HG02970 (cell line): ENCODE measurements around the gene UQCRC1.

Source experiments
- ATAC-seq: cut with Tn5 transposase; IDR thresholded peaks from one replicate; pipeline ENCODE4 v1.9.1; 2021; ENCODE audit warnings: mild to moderate bottlenecking, moderate library complexity, moderate number of reproducible peaks; ENCODE audit not compliant: unreplicated experiment, low FRiP score

UQCRC1 gene

GRCh38 chr3:48609088-48610005 is at the start of gene UQCRC1:
Gene UQCRC1, minus strand, starts transcription at chr3:48609646. Its CDS starts 26 bp downstream, at chr3:48609620.
- peak; percentile 97 for ATAC-seq

- no peak for ATAC-seq
Observed at GRCh38 chr3:48656841-48657281, 47.4 kb upstream of the UQCRC1 start.

GRCh38 chr3:48656061-48656840 is 46.8 kb upstream of the UQCRC1 start:
- ATAC-seq: no peak

GRCh38 chr3:48655606-48656005 is 46.2 kb upstream of the UQCRC1 start:
- ATAC-seq: no peak

GRCh38 chr3:48655063-48655462 is 45.6 kb upstream of the UQCRC1 start:
- no peak for ATAC-seq

GRCh38 chr3:48652923-48653715 is 43.7 kb upstream of the UQCRC1 start:
- ATAC-seq: no peak

- ATAC-seq: no peak
Observed at GRCh38 chr3:48651771-48652170, 42.3 kb upstream of the UQCRC1 start.

GRCh38 chr3:48650723-48651122 is 41.3 kb upstream of the UQCRC1 start:
- ATAC-seq: no peak

- ATAC-seq: no peak
Observed at GRCh38 chr3:48648188-48648850, 38.9 kb upstream of the UQCRC1 start.

- ATAC-seq: no peak
Observed at GRCh38 chr3:48647714-48648113, 38.3 kb upstream of the UQCRC1 start.

GRCh38 chr3:48644898-48645760 is 35.7 kb upstream of the UQCRC1 start:
- ATAC-seq: no peak

- no peak for ATAC-seq
Observed at GRCh38 chr3:48642605-48643004, 33.2 kb upstream of the UQCRC1 start.

- ATAC-seq: no peak
Observed at GRCh38 chr3:48641396-48641795, 31.9 kb upstream of the UQCRC1 start.

GRCh38 chr3:48639944-48640606 is 30.6 kb upstream of the UQCRC1 start:
- ATAC-seq: no peak

- no peak for ATAC-seq
Observed at GRCh38 chr3:48637305-48637704, 27.9 kb upstream of the UQCRC1 start.

GRCh38 chr3:48636149-48636655 is 26.8 kb upstream of the UQCRC1 start:
- no peak for ATAC-seq

- ATAC-seq: peak; percentile 85
Observed at GRCh38 chr3:48635222-48636021, 26.0 kb upstream of the UQCRC1 start, which contains the start of gene SLC26A6. Gene SLC26A6, minus strand, starts transcription at chr3:48635461. Its CDS starts 68 bp downstream, at chr3:48635393.
